ENCODE measurements around the gene MYH11. TPM values are rescaled to one million over a fixed set of nuclear protein-coding genes. Genes with fewer than 3 reads are reported as not detected.

MYH11 gene
- total RNA-seq, 1 experiment from 2014 or later: not detected

DNA sequence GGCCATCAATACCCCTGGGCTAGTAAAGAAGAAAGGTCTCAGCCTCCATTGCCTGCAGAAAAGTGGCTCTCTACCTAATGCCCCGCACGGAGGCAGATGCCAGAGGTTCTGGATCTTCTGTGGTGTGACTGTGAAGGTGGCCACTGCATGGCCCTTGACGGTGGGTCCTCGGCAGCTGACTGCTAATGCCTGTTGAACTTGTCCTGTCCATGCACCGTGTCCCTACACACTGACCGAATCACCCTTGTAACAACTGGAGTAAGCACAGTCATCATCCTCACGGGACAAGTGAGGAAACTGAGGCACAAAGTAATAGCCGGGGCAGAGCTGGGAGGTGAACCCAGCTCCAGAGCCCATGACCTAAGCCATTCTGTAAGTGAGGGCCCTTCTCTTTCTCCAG is 48.8 kb downstream of the MYH11 start:
- intact Hi-C loops (cut with micrococcal nuclease): no loop called here
- TF ChIP-seq CTCF (IDR thresholded peaks at IDR 0.05; ENCODE audit: unreplicated experiment): no peak
- ChIA-PET POLR2A (interaction anchor here (1.1 kb wide), 1 partner anchor 17 kb away, joined by 3 read pairs; no protein-coding TSS in a partner anchor), CTCF (interaction anchor here (0.6 to 5.5 kb wide), 5 partner anchors 14 to 232 kb away, joined by 3 to 43 read pairs (median 4); no protein-coding TSS in a partner anchor)
- H3K4me3 Mint-ChIP-seq (ENCODE audit: unreplicated experiment): no peak overlapping the region
- H3K36me3 Mint-ChIP-seq (ENCODE audit: insufficient read depth, unreplicated experiment): no peaks in the 10 kb centered on the region
- peaks cover 9% of the 10 kb centered on the region for H3K27me3 Mint-ChIP-seq (ENCODE audit: insufficient read depth, unreplicated experiment)
- no peak for DNase-seq (ENCODE audit: unreplicated experiment)
- H3K9me3 Mint-ChIP-seq (ENCODE audit: unreplicated experiment): no peaks in the 10 kb centered on the region
- BruUV-seq (replicated peaks): no TSS peak
- H3K27ac Mint-ChIP-seq (ENCODE audit: low read depth, unreplicated experiment): no peak overlapping the region
- no peaks in the 10 kb centered on the region for H3K4me1 Mint-ChIP-seq (ENCODE audit: insufficient read depth, unreplicated experiment)

DNA sequence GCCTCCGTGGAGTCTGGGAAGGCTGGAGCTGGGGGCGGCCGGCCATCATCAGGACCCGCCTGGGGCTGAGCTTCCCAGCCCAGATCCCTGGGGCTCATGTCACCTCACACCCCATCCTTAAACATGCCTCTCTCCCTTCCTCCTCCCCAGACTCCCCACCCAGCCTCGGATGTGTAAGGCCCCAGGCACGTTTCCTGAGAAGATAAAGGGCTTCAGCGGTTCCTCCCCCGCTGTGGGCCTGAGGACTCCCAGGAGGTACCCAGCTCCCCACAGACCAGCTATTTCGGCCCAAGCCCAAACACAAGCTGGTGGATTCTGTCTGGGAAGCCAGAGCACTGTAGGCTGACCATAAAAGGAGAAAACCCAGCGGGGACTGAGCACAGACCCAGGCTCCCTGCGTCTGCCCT is 49.2 kb downstream of the MYH11 start:
- Mint-ChIP-seq H3K4me1 (ENCODE audit: insufficient read depth, unreplicated experiment) (no peaks in the 10 kb centered on the region), H3K27ac (ENCODE audit: low read depth, unreplicated experiment) (no peak overlapping the region), H3K9me3 (ENCODE audit: unreplicated experiment) (no peaks in the 10 kb centered on the region), H3K4me3 (ENCODE audit: unreplicated experiment) (no peak overlapping the region), H3K27me3 (ENCODE audit: insufficient read depth, unreplicated experiment) (peaks cover 9% of the 10 kb centered on the region), H3K36me3 (ENCODE audit: insufficient read depth, unreplicated experiment) (no peaks in the 10 kb centered on the region)
- no peak for DNase-seq (ENCODE audit: unreplicated experiment)
- TF ChIP-seq CTCF (IDR thresholded peaks at IDR 0.05; ENCODE audit: unreplicated experiment): no peak
- CTCF ChIA-PET: interaction anchor here (0.6 to 5.5 kb wide), 4 partner anchors 14 to 49 kb away, joined by 3 to 43 read pairs (median 4); no protein-coding TSS in a partner anchor
- no TSS peak for BruUV-seq (replicated peaks)
- intact Hi-C loops (cut with micrococcal nuclease): no loop called here
- POLR2A ChIA-PET: interaction anchor here (1.1 kb wide), 1 partner anchor 16 kb away, joined by 3 read pairs; no protein-coding TSS in a partner anchor

- no peaks in the 10 kb centered on the region for H3K36me3 Mint-ChIP-seq (ENCODE audit: insufficient read depth, unreplicated experiment)
- H3K27ac Mint-ChIP-seq (ENCODE audit: low read depth, unreplicated experiment): no peak overlapping the region
- H3K4me1 Mint-ChIP-seq (ENCODE audit: insufficient read depth, unreplicated experiment): no peaks in the 10 kb centered on the region
- intact Hi-C loops (cut with micrococcal nuclease): no loop called here
- H3K27me3 Mint-ChIP-seq (ENCODE audit: insufficient read depth, unreplicated experiment): peaks cover 28% of the 10 kb centered on the region
- no peak for DNase-seq (ENCODE audit: unreplicated experiment)
- H3K4me3 Mint-ChIP-seq (ENCODE audit: unreplicated experiment): no peak overlapping the region
- peaks cover 12% of the 10 kb centered on the region for H3K9me3 Mint-ChIP-seq (ENCODE audit: unreplicated experiment)
- CTCF ChIA-PET: interaction anchor here (0.6 to 1.1 kb wide), 6 partner anchors 10 to 391 kb away, joined by 3 to 6 read pairs (median 3); no protein-coding TSS in a partner anchor
- POLR2A ChIA-PET: no interaction called here
- no TSS peak for BruUV-seq (replicated peaks)
- TF ChIP-seq CTCF (IDR thresholded peaks at IDR 0.05; ENCODE audit: unreplicated experiment): no peak
These were observed 53.2 kb downstream of the MYH11 start for GRCh38 chr16:15803618-15804017.

GRCh38 chr16:15799851-15800495 is 56.9 kb downstream of the MYH11 start:
- ChIA-PET POLR2A (no interaction called here), CTCF (interaction anchor here (1.2 kb wide), 1 partner anchor 13 kb away, joined by 3 read pairs; no protein-coding TSS in a partner anchor)
- intact Hi-C loops (cut with micrococcal nuclease): no loop called here
- TF ChIP-seq CTCF (IDR thresholded peaks at IDR 0.05; ENCODE audit: unreplicated experiment): no peak
- no TSS peak for BruUV-seq (replicated peaks)
- no peak overlapping the region for H3K4me3 Mint-ChIP-seq (ENCODE audit: unreplicated experiment)
- H3K36me3 Mint-ChIP-seq (ENCODE audit: insufficient read depth, unreplicated experiment): no peaks in the 10 kb centered on the region
- H3K4me1 Mint-ChIP-seq (ENCODE audit: insufficient read depth, unreplicated experiment): no peaks in the 10 kb centered on the region
- no peak overlapping the region for H3K27ac Mint-ChIP-seq (ENCODE audit: low read depth, unreplicated experiment)
- peaks cover 38% of the 10 kb centered on the region for H3K27me3 Mint-ChIP-seq (ENCODE audit: insufficient read depth, unreplicated experiment)
- peaks cover 29% of the 10 kb centered on the region for H3K9me3 Mint-ChIP-seq (ENCODE audit: unreplicated experiment)
- no peak for DNase-seq (ENCODE audit: unreplicated experiment)
